B cell (primary cell): ENCODE data around the gene SLC26A8.

Source experiments
- CTCF ChIP-seq: fragments of 200-600 bp; IDR thresholded peaks from one replicate; pipeline ENCODE4 v1.8.0; 2022; ENCODE audit warnings: antibody characterized with exemption, mild to moderate bottlenecking
- EZH2 ChIP-seq: IDR thresholded peaks from 2 replicates; pipeline ENCODE4 v1.6.1; 2012; ENCODE audit warnings: borderline replicate concordance, low read depth, mild to moderate bottlenecking, moderate library complexity, low read length; ENCODE audit not compliant: insufficient read depth, poor library complexity, severe bottlenecking

DNA sequence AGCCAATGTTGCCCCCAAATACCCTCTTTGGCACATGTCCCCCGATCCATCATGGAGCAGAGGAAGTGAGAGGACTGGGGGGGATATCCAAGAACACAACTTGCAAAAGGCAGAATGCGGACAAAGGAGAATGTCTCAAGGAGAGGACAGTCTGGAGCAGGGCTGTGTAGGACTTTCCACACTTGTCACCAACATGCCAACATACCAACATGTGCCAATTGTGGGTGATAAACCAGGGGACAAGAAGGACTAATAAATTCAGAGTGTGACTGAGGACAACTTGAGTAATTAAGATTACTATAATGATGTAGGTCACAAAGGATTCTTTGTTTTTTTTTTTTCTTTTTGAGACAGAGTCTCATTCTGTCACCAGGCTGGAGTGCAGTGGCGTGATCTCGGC is 8.8 kb downstream of the SLC26A8 start:
- no peak for TF ChIP-seq CTCF
- no peak for TF ChIP-seq EZH2
